GM18498 (cell line): ENCODE data around the gene SUSD4.
"Not testable (repeated sequence)": the region's sequence is repeated elsewhere in the genome, so short reads cannot be mapped to it uniquely, and the experiment has no call there.

Source experiments
- ATAC-seq: cut with Tn5 transposase; IDR thresholded peaks from one replicate; pipeline ENCODE4 v1.9.1; 2021; ENCODE audit warnings: mild to moderate bottlenecking, moderate library complexity; ENCODE audit not compliant: unreplicated experiment

SUSD4 gene

DNA sequence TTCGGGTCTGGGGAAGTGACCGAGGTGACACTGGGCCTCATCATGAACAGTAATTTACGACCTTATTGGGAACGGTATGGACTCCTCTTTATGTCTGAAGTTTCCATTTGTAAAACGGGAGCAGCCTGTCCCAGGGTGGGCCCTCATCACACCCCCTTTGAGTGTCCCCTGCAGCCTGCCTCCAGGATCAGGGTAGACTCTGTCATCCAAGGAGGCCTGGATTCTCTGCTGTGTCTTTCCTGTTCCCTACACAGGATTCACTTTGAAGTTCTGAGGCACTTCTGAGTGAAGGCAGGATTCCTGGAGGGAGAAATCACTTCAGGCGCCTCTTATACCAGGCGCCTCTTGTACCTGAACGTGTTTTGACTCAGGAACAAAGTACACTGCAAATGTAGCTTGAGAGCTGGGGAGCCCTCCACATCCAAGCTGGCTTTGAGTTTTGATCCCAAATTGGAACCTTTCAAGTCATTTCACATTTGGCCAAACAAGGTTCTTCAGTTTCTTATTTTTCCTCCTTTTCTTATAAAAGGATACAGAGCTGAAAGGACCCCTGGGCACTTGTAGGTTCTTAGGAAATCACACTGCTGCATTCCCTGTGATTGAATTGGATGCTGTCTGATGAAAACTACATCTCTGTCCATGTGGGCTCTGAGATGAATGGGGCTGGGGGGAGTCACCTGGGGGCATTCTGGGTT, 106.0 kb downstream of the SUSD4 start:
- ATAC-seq, result no peak

DNA sequence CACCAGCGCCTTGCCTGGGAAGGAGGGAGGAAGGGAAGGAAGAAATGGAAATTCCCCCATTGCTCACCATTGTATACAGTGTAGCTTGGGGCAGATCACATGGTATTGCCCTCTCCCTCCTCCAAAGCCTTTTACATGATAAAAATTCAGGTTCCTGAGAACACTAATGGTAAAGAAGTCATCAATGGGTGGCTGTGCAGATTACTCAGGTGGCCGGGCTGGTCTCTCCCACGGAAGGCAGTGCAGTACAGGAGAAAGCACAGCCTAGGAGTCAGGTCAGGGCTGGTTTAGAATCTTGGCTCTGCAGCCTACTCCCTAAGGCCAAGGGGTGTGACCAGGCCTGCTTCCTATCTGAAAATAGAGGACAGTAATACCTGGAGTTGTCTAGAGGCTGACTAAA, 107.9 kb downstream of the SUSD4 start:
- no peak for ATAC-seq

DNA sequence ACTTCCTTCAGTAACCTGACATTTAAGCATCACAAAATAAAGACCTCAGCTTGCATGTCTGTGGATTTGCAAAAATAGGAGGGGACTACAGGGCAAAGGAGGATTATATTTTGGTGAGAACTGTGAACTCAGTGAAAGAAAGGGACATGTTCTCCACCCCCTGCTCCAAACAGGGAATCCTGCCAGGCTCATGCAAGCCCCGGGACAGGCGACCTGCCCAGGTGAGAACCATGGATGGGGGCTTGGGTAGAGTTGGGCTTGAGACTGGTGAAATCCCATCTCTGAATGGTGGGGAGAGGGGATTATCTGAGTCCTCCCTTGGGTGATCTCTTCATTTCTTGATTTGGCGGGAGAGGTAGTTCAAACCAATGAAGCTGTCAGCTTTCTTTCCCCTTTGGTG, 110.1 kb downstream of the SUSD4 start:
- no peak for ATAC-seq

DNA sequence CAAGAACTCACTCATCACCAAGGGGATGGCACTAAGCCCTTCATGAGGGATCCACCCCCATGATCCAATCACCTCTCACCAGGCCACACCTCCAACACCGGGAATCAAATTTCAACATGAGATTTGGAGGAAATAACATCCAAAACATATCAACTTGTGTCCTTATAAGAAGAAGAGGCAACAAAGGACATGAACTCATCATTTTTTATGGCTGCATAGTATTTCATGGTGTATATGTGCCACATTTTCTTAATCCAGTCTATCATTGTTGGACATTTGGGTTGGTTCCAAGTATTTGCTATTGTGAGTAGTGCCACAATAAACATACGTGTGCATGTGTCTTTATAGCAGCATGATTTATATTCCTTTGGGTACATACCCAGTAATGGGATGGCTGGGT, 112.6 kb downstream of the SUSD4 start:
- ATAC-seq, result not testable (repeated sequence)

DNA sequence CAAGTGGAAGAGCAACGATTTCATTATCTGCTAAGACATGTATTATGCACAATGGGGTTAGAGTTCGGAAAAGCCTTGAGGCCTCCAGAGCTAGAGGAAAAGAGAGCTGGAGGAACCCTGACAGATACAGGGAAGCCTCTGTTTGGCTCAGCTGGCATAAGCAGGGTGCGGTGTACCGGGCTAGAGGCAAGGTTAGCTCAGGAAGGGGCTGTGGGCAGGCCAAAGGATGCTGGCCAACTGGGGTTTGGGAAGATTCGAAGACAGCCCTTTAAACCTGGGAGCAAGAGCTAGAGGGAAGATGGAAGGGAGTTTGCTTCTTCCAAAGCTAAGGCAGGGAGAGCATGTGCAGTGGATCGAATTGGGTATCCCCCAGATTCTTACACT, 113.4 kb downstream of the SUSD4 start:
- ATAC-seq, result no peak

DNA sequence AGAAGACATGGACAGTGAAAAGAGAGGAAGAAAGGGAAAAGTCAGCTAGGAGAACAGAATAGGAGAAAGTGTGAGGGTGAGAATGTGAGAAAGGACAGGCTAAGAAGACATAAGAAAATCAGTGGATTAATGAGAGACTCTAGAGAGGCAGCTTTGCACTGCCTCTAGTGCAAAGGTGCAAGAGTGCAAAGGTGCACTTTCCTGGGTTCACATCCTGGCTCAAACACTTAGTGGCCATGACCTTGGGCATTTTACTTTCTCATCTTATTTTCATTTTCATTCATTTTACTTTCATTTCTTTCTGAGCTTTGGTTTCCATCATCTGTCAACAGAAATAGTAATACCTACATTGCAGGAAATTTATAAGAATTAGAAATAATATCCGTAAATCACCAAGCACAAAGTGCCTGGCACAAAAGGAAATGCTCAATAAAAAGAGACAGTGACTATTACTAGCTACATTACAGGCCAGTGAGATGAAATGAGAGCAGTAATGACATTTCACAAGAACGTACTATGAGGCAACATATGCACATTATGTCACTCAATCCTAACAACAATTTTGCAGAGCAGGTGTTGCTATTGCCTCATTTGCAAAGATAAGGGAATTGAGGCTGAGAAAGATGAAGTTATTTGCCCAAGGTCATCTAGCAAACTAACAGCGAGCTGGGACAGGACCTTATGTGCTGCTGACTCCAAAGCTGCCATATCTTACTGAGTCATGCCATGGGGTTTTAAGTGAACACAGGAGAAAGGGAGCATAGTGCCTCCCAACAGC, 113.9 kb downstream of the SUSD4 start:
- ATAC-seq, result no peak

- no peak for ATAC-seq
Observed at GRCh38 chr1:223248770-223249140, 115.2 kb downstream of the SUSD4 start.

DNA sequence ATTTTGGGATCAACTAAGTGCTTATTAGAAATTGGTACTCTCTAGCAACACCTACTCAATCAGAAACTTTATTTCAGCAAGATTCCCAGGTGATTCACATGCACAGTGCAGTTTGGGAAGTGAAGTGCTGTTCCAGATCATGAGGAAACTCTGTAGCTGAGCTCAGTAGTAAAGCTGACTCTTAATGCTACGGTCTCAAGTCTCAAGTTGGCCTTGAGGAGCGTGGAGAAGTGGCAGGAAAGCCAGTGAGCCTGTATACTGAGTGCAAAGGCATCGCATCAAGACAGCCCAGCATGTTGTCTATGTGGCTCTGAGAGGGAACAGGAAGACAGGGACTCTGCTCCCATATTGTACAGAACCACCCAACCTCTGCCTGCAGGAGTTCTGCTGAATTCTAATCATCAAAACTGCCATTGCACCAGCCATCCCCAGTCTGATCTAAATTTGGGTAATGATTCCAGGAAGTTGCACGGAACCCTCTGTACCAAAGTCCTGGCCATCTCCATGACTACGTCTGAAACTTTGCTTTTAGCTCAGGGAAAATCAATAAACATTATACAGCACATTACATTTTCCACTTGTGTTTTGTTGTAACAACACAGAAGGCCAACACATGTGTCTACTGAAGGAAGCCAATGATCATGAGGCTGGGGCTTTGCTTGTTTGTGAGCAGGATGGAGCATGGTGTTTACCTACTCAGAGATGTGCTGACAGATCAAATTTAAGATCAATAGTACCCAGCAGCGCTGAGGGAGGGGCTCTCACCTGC, 115.8 kb downstream of the SUSD4 start:
- ATAC-seq, result no peak

GRCh38 chr1:223246476-223247112, 117.4 kb downstream of the SUSD4 start:
- no peak for ATAC-seq

GRCh38 chr1:223245983-223246382, 118.0 kb downstream of the SUSD4 start:
- ATAC-seq, result no peak

- no peak for ATAC-seq
Observed at GRCh38 chr1:223245411-223245810, 118.6 kb downstream of the SUSD4 start.

- peak; percentile 86 for ATAC-seq
Observed at GRCh38 chr1:223244366-223245103, 119.4 kb downstream of the SUSD4 start.

DNA sequence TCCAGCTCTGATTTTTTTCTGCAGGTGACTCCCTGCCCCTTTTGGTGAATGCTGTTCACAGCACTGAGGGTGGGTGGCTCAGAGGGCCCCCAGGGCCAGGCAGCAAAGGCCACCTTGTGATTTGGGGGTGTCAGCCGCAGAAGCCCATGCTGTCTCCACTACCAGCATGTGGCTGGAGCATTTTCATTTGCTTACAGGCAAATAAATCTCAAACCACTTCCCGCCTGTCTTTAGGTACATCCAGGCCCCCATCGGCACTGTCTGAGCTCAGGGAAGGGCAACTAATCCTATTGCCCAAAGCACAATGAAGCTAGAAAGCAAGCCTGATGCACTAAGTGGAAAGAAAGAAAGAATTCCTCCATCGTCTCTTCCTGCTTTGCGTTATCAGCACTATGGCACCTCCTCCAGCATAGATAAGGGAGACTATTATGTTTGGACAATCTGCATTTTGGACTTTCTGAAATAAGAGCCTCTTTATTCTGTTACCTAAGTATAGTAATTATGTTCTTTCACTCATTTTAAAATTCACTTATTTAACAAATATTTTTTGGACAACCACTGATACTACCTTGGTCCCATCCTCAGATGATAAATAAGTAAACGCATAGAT, 120.4 kb downstream of the SUSD4 start:
- ATAC-seq, result no peak

- no peak for ATAC-seq
Observed at GRCh38 chr1:223242971-223243370, 121.0 kb downstream of the SUSD4 start.

GRCh38 chr1:223242382-223242955, 121.5 kb downstream of the SUSD4 start:
- no peak for ATAC-seq

GRCh38 chr1:223240122-223240521, 123.9 kb downstream of the SUSD4 start:
- ATAC-seq, result no peak

DNA sequence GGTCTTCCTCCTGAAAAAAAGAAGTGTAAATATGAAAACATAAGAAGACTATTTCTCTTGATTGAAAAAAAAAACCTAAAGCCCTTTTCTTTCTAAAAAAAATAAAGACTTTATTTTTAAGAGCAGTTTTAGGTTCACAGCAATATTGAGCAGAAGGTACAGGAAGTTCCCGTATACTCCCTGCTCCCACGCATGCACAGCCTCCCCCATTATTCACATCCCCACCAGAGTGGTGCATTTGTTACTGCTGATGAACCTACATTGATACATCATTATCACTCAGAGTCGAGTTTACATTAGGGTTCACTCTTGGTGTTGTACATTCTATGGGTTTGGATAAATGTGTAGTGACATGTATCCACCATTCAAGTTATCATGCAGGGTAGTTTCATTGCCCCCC, 128.9 kb downstream of the SUSD4 start:
- ATAC-seq, result no peak

GRCh38 chr1:223234534-223234933, 129.4 kb downstream of the SUSD4 start:
- no peak for ATAC-seq

- no peak for ATAC-seq
Observed at GRCh38 chr1:223234170-223234514, 129.8 kb downstream of the SUSD4 start.
